ENCODE measurements around the gene BRINP1. TPM values are rescaled to one million over a fixed set of nuclear protein-coding genes. Genes with fewer than 3 reads are reported as not detected.

The BRINP1 gene
- total RNA-seq, 1 experiment from 2014 or later: not detected

DNA sequence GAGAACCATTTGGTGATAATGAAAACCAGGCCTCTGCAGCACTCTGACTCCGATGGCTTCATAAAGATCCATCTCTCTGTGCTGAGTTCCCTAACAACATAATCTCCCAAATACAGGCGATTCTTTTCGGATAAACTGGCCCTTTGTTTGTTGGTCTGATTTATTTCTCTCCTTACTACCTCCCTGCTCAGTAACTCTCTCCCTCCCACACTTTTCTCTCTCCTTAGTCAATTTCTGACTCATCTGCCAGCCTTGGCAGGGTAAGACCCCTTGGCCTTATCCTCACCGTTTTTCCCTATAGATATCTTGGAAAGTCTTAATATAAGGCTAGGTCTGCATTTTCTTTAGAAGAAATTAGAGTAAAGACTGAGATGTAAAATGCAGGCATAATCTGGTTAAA is 128.7 kb downstream of the BRINP1 start:
- no peaks in the 10 kb centered on the region for H3K9me3 ChIP-seq (ENCODE audit: insufficient read depth, low read depth)
- no peaks in the 10 kb centered on the region for H3F3A ChIP-seq (ENCODE audit: insufficient read depth, low read depth)
- CTCF ChIA-PET: no interaction called here
- H3K4me2 ChIP-seq: no peak overlapping the region
- no TSS peak for BruUV-seq (replicated peaks)
- no peaks in the 10 kb centered on the region for H4K20me1 ChIP-seq (ENCODE audit: insufficient read depth)
- intact Hi-C loops (cut with micrococcal nuclease; ENCODE audit: unreplicated experiment): no loop called here
- H3K27ac ChIP-seq: no peak overlapping the region
- POLR2A ChIA-PET (ENCODE audit: unreplicated experiment): no interaction called here
- H3K27me3 ChIP-seq (ENCODE audit: insufficient read depth, low read depth): no peaks in the 10 kb centered on the region
- no peaks in the 10 kb centered on the region for H3K79me2 ChIP-seq (ENCODE audit: low read depth)
- H3K36me3 ChIP-seq (ENCODE audit: low read depth): no peaks in the 10 kb centered on the region
- no peaks in the 10 kb centered on the region for H3K4me1 ChIP-seq (replicated peaks; ENCODE audit: insufficient read depth)
- H3K4me3 ChIP-seq: no peak overlapping the region
- H2AFZ ChIP-seq: no peak overlapping the region
- no peaks in the 10 kb centered on the region for H3K9me2 ChIP-seq (ENCODE audit: insufficient read depth)
- no peak for DNase-seq
- TF ChIP-seq CTCF (conservative IDR thresholded peaks at IDR 0.05) (no peak), EZH2 (IDR thresholded peaks at IDR 0.05; ENCODE audit: low read depth) (no peak)

DNA sequence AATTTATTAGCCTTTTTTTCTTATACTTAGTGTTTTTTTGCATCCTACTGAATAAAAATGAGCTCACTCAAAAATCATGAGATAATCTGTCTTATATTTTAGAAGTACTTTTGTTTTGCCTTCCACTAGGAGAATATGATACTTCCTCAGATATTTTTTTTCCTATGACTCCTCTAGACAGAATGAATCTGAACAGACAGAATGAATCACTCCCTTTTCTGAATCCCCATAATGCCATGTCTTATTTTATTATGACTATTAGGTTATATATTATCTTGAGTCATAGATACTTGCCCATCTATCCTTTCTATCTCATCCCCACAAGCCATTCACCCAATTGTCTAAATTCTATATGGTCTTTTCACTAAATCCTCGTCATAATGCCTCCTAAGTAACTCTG is 134.6 kb downstream of the BRINP1 start:
- DNase-seq: no peak
- Histone ChIP-seq H4K20me1 (ENCODE audit: insufficient read depth) (no peaks in the 10 kb centered on the region), H3K4me2 (no peak overlapping the region), H3K27ac (no peak overlapping the region), H2AFZ (no peak overlapping the region), H3K4me3 (no peak overlapping the region), H3K79me2 (ENCODE audit: low read depth) (no peaks in the 10 kb centered on the region), H3F3A (ENCODE audit: insufficient read depth, low read depth) (no peaks in the 10 kb centered on the region), H3K36me3 (ENCODE audit: low read depth) (no peaks in the 10 kb centered on the region), H3K9me2 (ENCODE audit: insufficient read depth) (no peaks in the 10 kb centered on the region; the same call in 1 of the 2 replicates), H3K4me1 (replicated peaks; ENCODE audit: insufficient read depth) (no peaks in the 10 kb centered on the region), H3K9me3 (ENCODE audit: insufficient read depth, low read depth) (no peaks in the 10 kb centered on the region), H3K27me3 (ENCODE audit: insufficient read depth, low read depth) (no peaks in the 10 kb centered on the region)
- TF ChIP-seq EZH2 (IDR thresholded peaks at IDR 0.05; ENCODE audit: low read depth) (no peak), CTCF (conservative IDR thresholded peaks at IDR 0.05) (no peak)
- POLR2A ChIA-PET (ENCODE audit: unreplicated experiment): no interaction called here
- intact Hi-C loops (cut with micrococcal nuclease; ENCODE audit: unreplicated experiment): no loop called here
- CTCF ChIA-PET: no interaction called here
- BruUV-seq (replicated peaks): no TSS peak

GRCh38 chr9:119227422-119227821 is 141.8 kb downstream of the BRINP1 start:
- no peak overlapping the region for H2AFZ ChIP-seq
- H3K9me3 ChIP-seq (ENCODE audit: insufficient read depth, low read depth): no peaks in the 10 kb centered on the region
- H3K4me2 ChIP-seq: no peak overlapping the region
- no peaks in the 10 kb centered on the region for H3K79me2 ChIP-seq (ENCODE audit: low read depth)
- H3K4me1 ChIP-seq (replicated peaks; ENCODE audit: insufficient read depth): no peaks in the 10 kb centered on the region
- H3K27ac ChIP-seq: no peak overlapping the region
- H3F3A ChIP-seq (ENCODE audit: insufficient read depth, low read depth): no peaks in the 10 kb centered on the region
- no peaks in the 10 kb centered on the region for H4K20me1 ChIP-seq (ENCODE audit: insufficient read depth)
- no peak for TF ChIP-seq EZH2 (IDR thresholded peaks at IDR 0.05; ENCODE audit: low read depth)
- no peak for TF ChIP-seq CTCF (conservative IDR thresholded peaks at IDR 0.05)
- no peaks in the 10 kb centered on the region for H3K36me3 ChIP-seq (ENCODE audit: low read depth)
- BruUV-seq (replicated peaks): no TSS peak
- no peak overlapping the region for H3K4me3 ChIP-seq
- intact Hi-C loops (cut with micrococcal nuclease; ENCODE audit: unreplicated experiment): no loop called here
- no peak for DNase-seq
- ChIA-PET CTCF (interaction anchor here (0.6 kb wide), 1 partner anchor 792 kb away, joined by 5 read pairs; no protein-coding TSS in a partner anchor), POLR2A (ENCODE audit: unreplicated experiment) (no interaction called here)
- no peaks in the 10 kb centered on the region for H3K27me3 ChIP-seq (ENCODE audit: insufficient read depth, low read depth)
- no peaks in the 10 kb centered on the region; the same call in 1 of the 2 replicates for H3K9me2 ChIP-seq (ENCODE audit: insufficient read depth)
